Liver (tissue), 10 donors: Measurements from ENCODE around the gene XRCC6. TPM values are rescaled to one million over a fixed set of nuclear protein-coding genes. Genes with fewer than 3 reads are reported as not detected.

ENCODE experiments used
- DNase-seq: peaks from one replicate; pipeline ENCODE4 v3.0.0-alpha.2; 2017; ENCODE audit warnings: low spot score
- H3K27ac ChIP-seq, 2 donors: one replicate each; pipeline ENCODE4 v1.7.0; 2013; ENCODE audit warnings: inconsistent platforms in 2 of 2, low read length in 2 of 2, control low read depth in 1 of 2, low read depth in 1 of 2, mild to moderate bottlenecking in 1 of 2
- H3K27me3 ChIP-seq, 4 donors: one replicate each; pipeline versions ENCODE4 v1.6.1 to v1.7.0; 2013; ENCODE audit warnings: low read length in 3 of 4, inconsistent platforms in 1 of 4, mild to moderate bottlenecking in 1 of 4, moderate library complexity in 1 of 4; ENCODE audit not compliant: control insufficient read depth in 4 of 4, insufficient read depth in 4 of 4
- H3K36me3 ChIP-seq, 4 donors: one replicate each; pipeline versions ENCODE4 v1.6.1 to v1.7.0; 2013; ENCODE audit warnings: low read length in 3 of 4, mild to moderate bottlenecking in 3 of 4, low read depth in 1 of 4, moderate library complexity in 1 of 4; ENCODE audit not compliant: control insufficient read depth in 4 of 4, insufficient read depth in 3 of 4
- H3K4me1 ChIP-seq, 4 donors: one replicate each; pipeline versions ENCODE4 v1.6.1 to v1.7.0; 2013; ENCODE audit warnings: low read length in 3 of 4, mild to moderate bottlenecking in 3 of 4, moderate library complexity in 1 of 4; ENCODE audit not compliant: control insufficient read depth in 4 of 4, insufficient read depth in 4 of 4
- H3K4me3 ChIP-seq, 3 donors: one replicate each; pipeline versions ENCODE4 v1.6.1 to v1.7.0; 2013; ENCODE audit warnings: low read length in 3 of 3, control low read depth in 1 of 3, low read depth in 1 of 3, mild to moderate bottlenecking in 1 of 3
- H3K9ac ChIP-seq, 2 donors: one replicate each; pipeline ENCODE4 v1.7.0; 2013; ENCODE audit warnings: low read length in 2 of 2, mild to moderate bottlenecking in 2 of 2, moderate library complexity in 2 of 2, control low read depth in 1 of 2, low read depth in 1 of 2
- H3K9me3 ChIP-seq, 4 donors: one replicate each; pipeline versions ENCODE4 v1.6.1 to v1.7.0; 2013; ENCODE audit warnings: low read length in 3 of 4; ENCODE audit not compliant: control insufficient read depth in 4 of 4
- ATF3 ChIP-seq: IDR thresholded peaks from 2 replicates; pipeline ENCODE4 v1.6.1; 2016; ENCODE audit warnings: antibody characterized with exemption
- CTCF ChIP-seq: fragments of 150-350 bp; IDR thresholded peaks from 2 replicates; pipeline ENCODE4 v1.5.1; 2017; ENCODE audit warnings: improper control_type of control experiment, low read depth, low read length; ENCODE audit not compliant: missing input control
- FOXA1 ChIP-seq: IDR thresholded peaks from 2 replicates; pipeline ENCODE4 v1.6.1; 2016; ENCODE audit warnings: antibody characterized with exemption
- HNF4G ChIP-seq: IDR thresholded peaks from 2 replicates; pipeline ENCODE4 v1.6.1; 2016; ENCODE audit warnings: antibody characterized with exemption
- JUND ChIP-seq, 2 donors: IDR thresholded peaks; 2 replicates each; pipeline ENCODE4 v1.6.1; 2016; ENCODE audit warnings: antibody characterized with exemption in 2 of 2
- SP1 ChIP-seq: IDR thresholded peaks from 2 replicates; pipeline ENCODE4 v1.6.1; 2018; ENCODE audit warnings: antibody characterized with exemption, mild to moderate bottlenecking
- TAF1 ChIP-seq: conservative IDR thresholded peaks from 2 replicates; pipeline ENCODE4 v1.6.1; 2016; ENCODE audit warnings: antibody characterized with exemption, mild to moderate bottlenecking
- YY1 ChIP-seq: IDR thresholded peaks from 2 replicates; pipeline ENCODE4 v1.6.1; 2016; ENCODE audit warnings: antibody characterized with exemption, mild to moderate bottlenecking
- ZBTB33 ChIP-seq: IDR thresholded peaks from 2 replicates; pipeline ENCODE4 v1.6.1; 2016; ENCODE audit warnings: antibody characterized with exemption
- WGBS: extraction: QIAGEN DNeasy Blood & Tissue Kit; methylation state at CpG from one replicate; pipeline ENCODE4 v1.1.7; 2013; 5-methylcytosine and 5-hydroxymethylcytosine counted together
- polyA plus RNA-seq, 2 donors: library from polyadenylated mRNA; stranded (reverse) in 1 of 2; unstranded in 1 of 2; fragments of 200-250 nt in 1 of 2; fragments of >200 nt in 1 of 2; fragmentation: Nextera tagmentation in 1 of 2; extraction: Ambion mirVana in 1 of 2; gene quantifications; one replicate each; pipeline versions ENCODE4 v1.2.1 to v1.2.3, GENCODE V29; 2013 to 2015
- small RNA-seq: library from RNA; depleted of rRNA; stranded (forward); fragments of <200 nt; gene quantifications from one replicate; pipeline ENCODE3, GENCODE V24; 2014
- total RNA-seq, 2 donors: library from RNA; depleted of rRNA; stranded (reverse); fragments of >200 nt; gene quantifications; one replicate each; pipeline ENCODE4 v1.2.3, GENCODE V29; 2014
- donor health status: healthy.
- donor health status: healthy.
- donor health status: healthy.
- donor health status: healthy.
- donor health status: healthy.

The XRCC6 gene
- total and polyA plus RNA-seq, 4 donors = 81.8 to 148 (median 96.0) TPM

GRCh38 chr22:41713004-41713403, 91.9 kb downstream of the XRCC6 start:
- no peaks in the 10 kb centered on the region for H3K9me3 ChIP-seq
- DNase-seq = no peak
- no peak overlapping the region for H3K9ac ChIP-seq
- no peak for TF ChIP-seq HNF4G
- TF ChIP-seq FOXA1 = no peak
- no peak for TF ChIP-seq TAF1
- no peak for TF ChIP-seq YY1
- no peak for TF ChIP-seq ZBTB33
- TF ChIP-seq SP1 = no peak
- TF ChIP-seq JUND (IDR thresholded peaks at IDR 0.05) = no peak
- no peak for TF ChIP-seq CTCF
- TF ChIP-seq ATF3 = no peak
- H3K27ac ChIP-seq = no peak overlapping the region
- 95% methylated on average over 9 of the region's 9 CpGs for WGBS
- H3K4me3 ChIP-seq = no peak overlapping the region
- no peaks in the 10 kb centered on the region for H3K4me1 ChIP-seq
- H3K36me3 ChIP-seq = no peaks in the 10 kb centered on the region
- no peaks in the 10 kb centered on the region for H3K27me3 ChIP-seq

Small RNA genes lying within 50 kb of the gene (small RNA-seq; reads per million reads assigned to genes)
- gene HMGN2P10 (not detected), gene RF00019 (not detected), gene RNU6-476P (not detected)

Other genes starting within 250 kb of the XRCC6 start
- 10 to 100 TPM in 1 of 2 donors, 1 to 10 TPM in 1; 8.8 to 16.2 TPM for gene TEF, start 239.4 kb upstream of the XRCC6 start, total RNA-seq
- gene TEF, start 239.4 kb upstream of the XRCC6 start, polyA plus RNA-seq = 10 to 100 TPM in 1 of 2 donors, 1 to 10 TPM in 1; 5.7 to 11.6 TPM
- gene TOB2, start 174.5 kb upstream of the XRCC6 start, total RNA-seq = 10 to 100 TPM; 11.6 to 17.1 TPM
- gene TOB2, start 174.5 kb upstream of the XRCC6 start, polyA plus RNA-seq = 10 to 100 TPM in 1 of 2 donors, 1 to 10 TPM in 1; 9.8 to 12.9 TPM
- 10 to 100 TPM; 27.3 to 31.7 TPM for gene PHF5A, start 152.6 kb upstream of the XRCC6 start, total RNA-seq
- 10 to 100 TPM; 15.8 to 19.1 TPM for gene PHF5A, start 152.6 kb upstream of the XRCC6 start, polyA plus RNA-seq
- 10 to 100 TPM; 62.8 to 75.1 TPM for gene ACO2, start 152.2 kb upstream of the XRCC6 start, total RNA-seq
- gene ACO2, start 152.2 kb upstream of the XRCC6 start, polyA plus RNA-seq = 10 to 100 TPM; 45.3 to 76.1 TPM
- gene POLR3H, start 76.8 kb upstream of the XRCC6 start, total RNA-seq = 10 to 100 TPM; 11.7 to 21.9 TPM
- gene POLR3H, start 76.8 kb upstream of the XRCC6 start, polyA plus RNA-seq = 10 to 100 TPM; 32.2 to 37.7 TPM
- gene CSDC2, start 60.3 kb upstream of the XRCC6 start, total RNA-seq = under 1 TPM; 0.17 to 0.33 TPM
- 10 to 100 TPM in 1 of 2 donors, under 1 TPM in 1; 0.42 to 12.2 TPM for gene CSDC2, start 60.3 kb upstream of the XRCC6 start, polyA plus RNA-seq
- gene PMM1, start 31.5 kb upstream of the XRCC6 start, total RNA-seq = 10 to 100 TPM; 24.9 to 30.1 TPM
- 10 to 100 TPM; 35.1 to 50.2 TPM for gene PMM1, start 31.5 kb upstream of the XRCC6 start, polyA plus RNA-seq
- gene DESI1, start 252 bp upstream of the XRCC6 start, total RNA-seq = 10 to 100 TPM; 16.4 to 46.9 TPM
- gene DESI1, start 252 bp upstream of the XRCC6 start, polyA plus RNA-seq = 100 to 1,000 TPM in 1 of 2 donors, 10 to 100 TPM in 1; 34.3 to 102 TPM
- 10 to 100 TPM; 22.3 to 35.3 TPM for gene SNU13, start 67.6 kb downstream of the XRCC6 start, total RNA-seq
- 100 to 1,000 TPM in 1 of 2 donors, 10 to 100 TPM in 1; 52.6 to 104 TPM for gene SNU13, start 67.6 kb downstream of the XRCC6 start, polyA plus RNA-seq
- 1 to 10 TPM in 1 of 2 donors, under 1 TPM in 1; 0.33 to 1.0 TPM for gene MEI1, start 78.2 kb downstream of the XRCC6 start, total RNA-seq
- gene MEI1, start 78.2 kb downstream of the XRCC6 start, polyA plus RNA-seq = 1 to 10 TPM in 1 of 2 donors, under 1 TPM in 1; 0.43 to 1.3 TPM
- 10 to 100 TPM; 10.7 to 13.2 TPM for gene CCDC134, start 179.4 kb downstream of the XRCC6 start, total RNA-seq
- 1 to 10 TPM; 2.0 TPM for gene CCDC134, start 179.4 kb downstream of the XRCC6 start, polyA plus RNA-seq
- 10 to 100 TPM; 60.0 to 69.6 TPM for gene SREBF2, start 211.8 kb downstream of the XRCC6 start, total RNA-seq
- 10 to 100 TPM; 18.3 to 54.5 TPM for gene SREBF2, start 211.8 kb downstream of the XRCC6 start, polyA plus RNA-seq